ENCODE measurements around the gene NLK.
A peak's percentile ranks its signal among the peaks of the same experiment; 100 is the strongest.
"Not testable (repeated sequence)": the region's sequence is repeated elsewhere in the genome, so short reads cannot be mapped to it uniquely, and the experiment has no call there.

NLK gene

DNA sequence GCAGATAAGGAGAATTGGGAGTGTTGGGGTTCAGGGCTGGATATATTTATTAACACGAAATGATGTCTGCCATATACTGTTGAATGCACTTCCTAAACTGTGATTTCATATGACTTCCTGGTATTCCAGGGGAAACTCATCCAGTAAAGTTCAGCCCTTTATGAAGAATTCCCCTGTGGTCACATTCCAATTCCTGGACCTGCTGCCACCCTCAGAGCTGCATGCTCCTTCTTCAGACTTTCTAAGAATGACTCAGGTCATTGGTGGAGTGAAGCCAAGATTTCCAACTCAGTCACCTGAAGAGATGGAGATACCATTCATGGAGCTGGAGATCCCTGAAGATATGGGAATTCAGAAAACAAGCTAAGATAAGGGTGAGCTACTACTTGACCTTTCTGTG lies 162.3 kb downstream of the NLK start:
- no peak for DNase-seq

DNA sequence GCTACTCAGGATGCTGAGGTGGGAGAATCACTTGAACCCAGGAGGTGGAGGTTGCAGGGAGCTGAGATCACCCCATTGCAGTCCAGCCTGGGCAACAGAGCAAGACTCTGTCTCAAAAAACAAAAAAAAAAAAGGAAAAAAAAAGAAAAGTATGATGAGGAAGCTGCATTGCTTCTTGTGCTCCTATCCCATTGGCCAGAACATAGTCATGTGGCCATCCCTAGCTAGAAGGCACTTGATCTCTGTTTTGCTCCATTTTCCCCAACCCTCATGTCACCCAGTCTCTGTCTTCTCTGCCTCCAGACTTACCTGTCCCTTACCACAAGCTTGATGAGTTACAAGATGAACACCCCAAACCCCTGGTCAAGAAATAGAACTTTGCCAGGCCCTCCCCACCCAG lies 163.8 kb downstream of the NLK start:
- no peak for DNase-seq

DNA sequence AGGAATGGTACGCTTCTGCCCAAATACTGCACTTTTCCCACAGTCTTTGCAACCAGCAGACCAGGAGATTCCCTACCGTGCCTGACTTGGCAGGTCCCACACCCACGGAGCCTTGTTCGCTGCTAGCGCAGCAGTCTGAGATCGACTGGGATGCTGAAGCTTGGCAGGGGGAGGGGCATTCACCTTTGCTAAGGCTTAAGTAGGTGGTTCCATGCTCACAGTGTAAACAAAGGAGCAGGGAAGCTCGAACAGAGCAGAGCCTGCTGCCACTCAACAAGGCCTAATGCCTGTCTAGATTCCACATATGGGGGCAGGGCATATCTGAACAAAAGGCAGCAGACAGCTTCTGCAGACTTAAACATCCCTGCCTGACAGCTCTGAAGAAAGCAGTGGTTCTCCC lies 169.3 kb downstream of the NLK start:
- DNase-seq: no peak

DNA sequence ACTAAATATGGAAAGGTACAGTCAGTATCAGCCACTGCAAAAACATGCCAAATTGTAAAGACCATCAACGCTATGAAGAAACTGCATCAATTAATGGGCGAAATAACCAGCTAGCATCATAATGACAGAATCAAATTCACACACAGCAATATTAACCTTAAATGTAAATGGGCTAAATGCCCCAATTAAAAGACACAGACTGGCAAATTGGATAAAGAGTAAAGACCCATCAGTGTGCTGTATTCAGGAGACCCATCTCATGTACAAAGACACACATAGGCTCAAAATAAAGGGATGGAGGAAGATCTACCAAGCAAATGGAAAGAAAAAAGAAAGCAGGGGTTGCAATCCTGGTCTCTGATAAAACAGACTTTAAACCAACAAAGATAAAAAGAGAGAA lies 171.1 kb downstream of the NLK start:
- not testable (repeated sequence) for DNase-seq

DNA sequence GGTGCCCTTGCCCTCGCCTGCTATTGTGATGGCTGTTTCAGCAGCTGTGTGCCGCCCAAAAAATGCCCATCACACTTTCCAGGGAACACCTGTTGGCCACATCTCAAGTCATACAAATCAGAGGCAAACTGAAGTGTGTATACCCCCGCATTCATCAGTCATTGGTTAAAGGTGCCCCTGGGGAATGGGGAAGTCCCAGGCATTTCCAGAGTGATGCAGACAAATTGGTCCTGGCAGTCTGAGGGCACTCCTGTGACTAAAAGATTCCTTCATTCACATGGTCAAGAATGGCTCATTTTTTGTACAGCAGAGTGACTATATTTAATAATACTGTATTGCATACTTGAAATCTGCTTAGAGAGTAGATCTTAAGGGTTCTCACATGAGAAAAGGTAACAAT lies 173.6 kb downstream of the NLK start:
- no peak for DNase-seq

DNA sequence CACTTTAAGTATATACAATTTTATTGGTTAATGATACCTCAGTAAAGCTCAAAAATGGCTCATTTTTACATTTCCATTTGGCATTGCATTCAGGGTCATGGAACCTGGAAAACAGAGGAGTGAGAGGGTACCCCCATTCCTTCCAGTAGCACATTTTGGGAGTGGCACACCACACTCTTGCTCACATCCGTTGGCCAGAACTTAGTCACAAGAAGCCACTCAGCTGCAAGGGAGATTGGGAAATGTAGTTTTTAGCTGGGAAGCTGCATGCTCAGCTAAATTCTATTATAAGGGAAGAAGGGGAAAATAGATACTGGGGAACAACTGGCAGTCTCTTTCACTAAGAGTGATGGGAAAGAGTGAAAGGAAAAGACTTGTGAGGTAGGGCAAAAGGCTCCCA lies 174.1 kb downstream of the NLK start:
- no peak for DNase-seq

DNA sequence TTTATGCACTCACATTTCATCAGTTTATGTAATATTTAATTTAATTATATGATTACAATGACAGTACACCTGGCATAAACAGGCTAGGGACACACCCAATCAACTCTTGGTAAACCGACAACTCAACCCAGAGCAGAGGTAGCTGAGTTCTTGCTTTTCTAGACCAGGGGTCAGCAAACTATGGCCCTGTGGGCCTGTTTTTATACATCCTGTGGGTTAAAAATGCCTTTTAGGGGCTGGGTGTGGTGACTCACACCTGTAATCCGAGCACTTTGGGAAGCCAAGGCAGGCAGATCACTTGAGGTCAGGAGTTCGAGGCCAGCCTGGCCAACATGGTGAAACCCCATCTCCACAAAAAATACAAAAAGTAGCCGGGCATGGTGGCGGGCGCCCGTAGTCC lies 177.3 kb downstream of the NLK start:
- no peak for DNase-seq

DNA sequence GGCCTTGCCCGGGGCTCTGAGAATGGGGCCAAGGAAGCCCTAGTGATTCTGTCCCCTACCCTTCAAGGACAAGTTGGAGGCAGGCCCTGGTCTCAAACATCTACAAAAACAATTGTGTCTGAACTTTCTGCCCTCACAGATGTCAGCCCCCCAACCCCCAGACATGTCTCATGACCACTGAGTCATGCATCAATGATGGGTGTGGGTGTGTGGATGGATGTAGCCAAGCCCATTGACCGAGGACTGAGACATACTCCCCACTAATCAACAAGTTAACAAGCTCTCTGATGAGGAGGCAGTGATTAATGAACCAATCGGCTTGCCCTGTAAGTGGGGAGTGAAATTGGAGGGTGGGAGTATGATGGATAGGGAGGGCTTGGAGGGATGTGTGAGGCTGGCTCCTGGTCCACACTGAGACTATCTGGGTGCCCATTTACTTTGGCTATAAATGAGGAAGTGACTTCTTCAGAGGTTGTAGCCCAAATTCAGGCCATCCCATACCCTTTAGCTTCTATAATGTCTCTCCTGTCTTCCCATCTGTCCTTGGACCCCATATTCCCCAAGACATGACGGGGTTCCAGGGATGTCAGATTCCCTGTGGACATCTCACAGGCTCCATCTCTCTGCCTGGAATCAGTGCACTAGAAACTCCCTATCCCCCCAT lies 179.4 kb downstream of the NLK start:
- no peak for DNase-seq

DNA sequence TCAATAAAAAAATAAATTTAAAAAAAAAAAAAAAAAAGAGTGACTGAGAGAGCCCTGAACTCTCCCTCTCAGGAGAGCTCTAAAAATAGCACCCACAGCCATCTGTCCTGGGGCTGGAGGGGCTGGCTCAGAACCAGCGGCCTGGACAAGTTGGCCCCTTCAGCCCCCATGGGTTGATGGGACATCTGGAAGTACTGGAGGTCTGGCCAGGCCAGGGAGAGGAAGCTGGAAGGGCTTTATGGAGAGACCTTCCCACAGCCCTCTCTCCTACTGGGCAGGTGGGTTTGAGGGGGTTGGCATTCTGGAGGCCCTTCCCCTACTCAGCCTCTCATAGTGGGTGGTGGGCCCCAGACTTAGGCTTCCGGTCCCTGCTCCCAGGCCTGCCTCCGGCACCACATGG lies 182.8 kb downstream of the NLK start:
- no peak for DNase-seq

DNA sequence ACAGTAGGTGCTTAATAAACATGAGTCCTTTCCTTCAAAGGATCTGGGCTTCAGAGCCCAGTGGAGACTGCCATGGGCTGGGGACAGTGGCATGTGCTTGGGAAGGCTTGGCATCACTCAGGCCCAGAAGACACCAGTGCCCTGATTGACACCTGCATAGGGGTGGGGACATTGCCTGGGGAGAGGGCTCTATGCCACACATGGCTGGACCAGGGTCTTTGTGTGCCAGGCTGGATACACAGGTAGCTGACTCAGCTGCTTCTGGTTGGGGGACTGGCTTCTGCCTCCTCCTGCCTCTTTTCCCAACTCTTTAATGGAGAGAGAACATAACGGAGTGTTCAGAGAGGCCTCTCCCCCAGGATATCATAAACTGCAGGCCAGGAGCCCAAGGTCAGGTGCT lies 183.4 kb downstream of the NLK start:
- DNase-seq: no peak

DNA sequence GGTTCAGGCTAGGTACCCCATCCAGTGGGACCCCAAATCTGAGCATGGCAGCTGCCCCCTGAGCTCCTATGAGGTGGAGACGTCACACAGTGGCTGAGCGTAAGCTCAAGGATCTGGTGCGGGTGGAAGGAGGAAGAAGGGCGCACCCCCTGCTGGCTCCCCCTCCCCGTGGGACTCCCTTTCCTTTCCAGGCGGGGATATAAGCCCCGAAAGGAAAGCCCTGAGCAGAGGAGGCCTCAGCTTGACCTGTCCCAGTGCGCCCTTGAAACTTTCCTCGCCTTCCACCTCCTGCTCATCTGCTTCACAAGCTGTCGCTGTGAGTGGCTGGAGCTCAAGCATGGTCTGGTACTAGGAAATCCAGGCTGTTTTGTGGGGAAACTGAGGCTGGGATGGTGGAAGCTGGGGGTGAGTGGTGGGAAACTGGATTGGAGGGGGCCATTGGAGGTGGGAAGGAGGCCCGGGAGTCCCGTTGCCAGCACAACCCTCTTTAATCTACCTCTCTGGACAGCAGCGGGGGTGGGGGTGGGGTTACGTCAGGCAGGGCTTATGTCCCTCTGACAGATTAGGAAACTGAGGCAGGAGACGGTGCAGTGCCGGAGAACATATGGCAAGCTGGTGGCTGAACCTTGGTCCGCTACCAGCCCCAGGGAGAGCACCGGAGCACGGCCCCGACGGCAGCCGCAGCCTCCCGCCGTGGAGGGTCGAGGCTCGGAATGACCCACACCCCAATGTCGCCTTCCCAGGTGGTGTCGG lies 184.3 kb downstream of the NLK start:
- DNase-seq: no peak

DNA sequence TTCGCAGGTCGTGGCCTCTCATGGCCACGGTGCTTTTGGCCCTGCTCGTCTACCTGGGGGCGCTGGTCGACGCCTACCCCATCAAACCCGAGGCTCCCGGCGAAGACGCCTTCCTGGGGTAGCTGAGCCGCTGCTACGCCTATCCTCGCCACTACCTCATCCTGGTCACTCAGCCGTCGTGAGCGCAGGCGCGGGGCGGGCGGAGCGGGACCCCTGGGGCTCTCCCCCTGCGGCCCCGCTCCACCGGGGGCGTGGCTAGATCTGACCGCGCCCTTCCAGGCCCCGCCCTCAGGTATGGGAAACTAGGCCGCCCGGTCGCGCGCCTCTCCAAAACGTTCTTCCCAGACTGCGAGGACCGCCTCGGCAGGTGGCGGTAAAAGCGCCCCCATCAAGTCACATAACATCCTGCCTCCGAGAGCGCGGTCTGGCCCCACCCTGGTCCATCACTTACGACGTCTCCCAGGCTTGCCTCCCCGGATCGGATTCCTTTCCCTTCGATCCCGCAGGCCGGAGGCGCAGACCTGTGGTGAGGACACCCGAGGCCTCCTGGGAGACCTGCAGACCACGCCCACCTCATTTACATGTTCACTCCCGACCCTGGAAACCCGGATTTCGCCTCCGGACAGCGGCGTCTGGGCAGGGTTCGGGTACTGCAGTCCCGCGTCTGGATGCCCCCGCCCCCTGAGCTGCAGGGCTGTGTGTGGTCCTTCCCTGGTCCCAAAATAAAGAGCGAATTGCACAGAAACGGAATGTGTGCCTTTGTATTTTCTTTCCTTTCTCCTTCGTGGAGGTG lies 185.0 kb downstream of the NLK start:
- DNase-seq: peak; percentile 51

DNA sequence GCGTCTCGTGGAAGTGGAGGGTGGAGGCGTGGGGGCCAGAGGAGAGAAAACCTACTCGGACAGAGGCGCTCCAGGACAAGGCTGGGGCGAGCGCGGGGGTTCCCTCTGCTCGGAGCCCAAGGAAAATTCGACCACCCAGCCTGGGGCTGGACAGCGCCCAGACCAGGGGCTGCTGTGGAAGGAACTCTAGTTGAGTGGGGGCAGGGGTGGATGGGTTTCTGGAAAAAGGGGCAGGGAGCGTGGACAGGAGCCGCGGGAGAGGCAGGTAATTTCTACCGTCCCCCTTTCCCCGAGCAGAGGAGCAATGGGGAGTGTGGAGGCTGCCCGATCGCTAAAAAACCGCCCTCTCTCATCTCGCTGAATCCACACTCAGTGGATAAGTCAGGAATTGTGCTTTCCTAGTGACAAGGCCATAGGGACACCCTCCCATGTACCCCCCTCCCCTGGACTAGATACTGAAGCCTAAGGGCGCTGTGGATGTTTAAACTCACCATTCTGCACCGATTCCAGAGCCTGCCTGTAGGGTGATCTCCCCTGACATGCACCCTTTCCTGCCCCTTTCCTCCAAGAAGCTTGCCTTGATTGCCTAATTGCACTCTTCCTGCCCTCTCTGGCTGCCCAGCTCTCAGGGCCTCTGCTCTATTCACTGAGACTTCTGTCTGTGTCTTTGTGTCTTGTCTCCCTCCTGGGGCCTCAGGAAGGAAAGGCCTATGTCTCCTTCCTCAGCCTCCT lies 185.8 kb downstream of the NLK start:
- DNase-seq: no peak

DNA sequence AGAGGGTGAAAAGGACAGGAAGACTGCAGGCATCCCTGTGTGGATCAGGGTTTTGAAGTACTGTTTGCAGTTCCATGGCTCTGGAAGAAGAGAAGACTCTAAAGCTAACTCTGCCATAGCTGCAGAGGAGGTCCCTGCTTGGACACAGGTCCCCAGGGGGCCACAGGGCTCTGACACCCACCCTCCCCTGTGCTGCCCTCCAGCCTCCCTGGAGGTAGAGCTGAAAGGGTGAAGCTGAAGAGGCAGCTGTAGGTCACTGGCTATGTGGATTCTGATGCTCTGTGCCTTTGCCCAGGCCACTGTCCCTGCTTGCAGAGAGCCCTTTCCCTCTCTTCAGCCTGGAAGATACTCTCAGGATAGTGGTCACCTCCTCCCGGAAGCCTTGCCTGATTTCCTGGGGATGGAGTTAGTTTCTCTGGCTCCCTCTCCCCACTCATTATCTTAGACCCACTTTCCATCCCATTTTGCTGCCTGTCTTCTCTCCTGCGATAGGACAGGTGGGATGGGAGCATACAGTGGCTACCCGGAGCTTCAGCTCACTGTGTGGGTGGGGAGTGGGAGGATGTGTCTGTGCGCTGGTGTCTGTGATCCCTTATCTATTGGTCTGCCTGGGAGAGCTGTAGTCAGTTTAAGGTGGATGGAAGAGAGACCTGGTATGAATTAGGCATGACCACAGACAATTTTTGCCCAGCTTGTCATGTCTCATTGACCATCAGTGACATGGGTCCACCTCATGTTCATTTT lies 186.7 kb downstream of the NLK start:
- no peak for DNase-seq

DNA sequence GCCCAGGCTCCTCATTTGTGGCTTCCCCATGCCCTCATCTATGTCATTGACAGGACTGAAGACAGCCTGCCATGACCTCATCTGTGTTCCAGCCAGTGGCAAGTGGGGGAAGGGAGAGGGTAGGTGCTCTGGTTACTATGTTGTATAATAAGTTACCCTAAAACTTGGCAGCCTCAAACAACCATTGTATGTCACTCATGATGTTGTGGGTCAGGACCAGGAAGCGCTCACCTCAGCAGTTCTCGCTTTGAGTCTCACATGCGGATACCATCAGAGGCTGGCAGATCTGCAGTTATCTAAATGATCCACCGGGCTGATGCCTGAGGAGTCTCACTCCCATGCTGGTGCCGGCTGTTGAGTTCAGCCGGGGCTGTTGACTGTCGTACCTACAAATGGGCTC lies 187.5 kb downstream of the NLK start:
- peak; percentile 42 for DNase-seq

DNA sequence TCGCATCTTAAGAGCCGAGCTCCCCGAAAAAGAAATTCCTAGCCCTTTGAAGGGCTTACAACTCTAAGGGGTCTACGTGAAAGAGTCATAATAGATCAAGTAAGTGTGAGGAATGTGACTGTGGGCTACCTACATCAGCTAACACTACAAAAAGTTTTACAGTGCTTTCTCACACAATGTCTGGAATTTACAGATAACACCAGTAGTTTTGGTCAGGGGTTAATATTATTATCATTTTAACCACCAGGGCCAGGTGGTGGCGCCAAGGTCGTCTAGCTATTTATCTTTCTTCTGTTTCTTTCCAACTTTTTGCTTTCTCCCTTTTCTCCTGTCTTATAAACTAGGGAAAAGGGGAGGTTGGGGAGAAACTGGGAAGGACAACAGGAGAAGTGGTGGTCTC lies 188.1 kb downstream of the NLK start:
- DNase-seq: not testable (repeated sequence)

DNA sequence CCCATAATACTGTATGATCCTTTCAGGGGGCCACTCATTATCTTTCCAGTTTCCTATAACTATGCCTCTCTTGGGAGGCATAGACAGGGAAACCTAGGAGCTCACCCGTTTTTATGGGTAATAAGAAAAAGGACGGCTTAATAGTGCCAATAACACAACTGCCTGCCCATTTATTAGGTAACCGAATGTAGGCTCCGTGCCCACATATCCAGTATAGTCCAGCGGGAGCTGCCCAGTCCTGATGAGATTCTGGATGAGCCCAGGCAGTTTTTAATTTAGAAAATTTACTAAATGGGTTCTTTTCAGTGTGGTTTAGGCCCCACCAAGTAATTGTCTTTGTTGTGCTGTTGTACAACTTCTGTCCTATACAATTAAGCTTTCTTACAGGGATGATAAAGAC lies 189.1 kb downstream of the NLK start:
- DNase-seq: not testable (repeated sequence)

DNA sequence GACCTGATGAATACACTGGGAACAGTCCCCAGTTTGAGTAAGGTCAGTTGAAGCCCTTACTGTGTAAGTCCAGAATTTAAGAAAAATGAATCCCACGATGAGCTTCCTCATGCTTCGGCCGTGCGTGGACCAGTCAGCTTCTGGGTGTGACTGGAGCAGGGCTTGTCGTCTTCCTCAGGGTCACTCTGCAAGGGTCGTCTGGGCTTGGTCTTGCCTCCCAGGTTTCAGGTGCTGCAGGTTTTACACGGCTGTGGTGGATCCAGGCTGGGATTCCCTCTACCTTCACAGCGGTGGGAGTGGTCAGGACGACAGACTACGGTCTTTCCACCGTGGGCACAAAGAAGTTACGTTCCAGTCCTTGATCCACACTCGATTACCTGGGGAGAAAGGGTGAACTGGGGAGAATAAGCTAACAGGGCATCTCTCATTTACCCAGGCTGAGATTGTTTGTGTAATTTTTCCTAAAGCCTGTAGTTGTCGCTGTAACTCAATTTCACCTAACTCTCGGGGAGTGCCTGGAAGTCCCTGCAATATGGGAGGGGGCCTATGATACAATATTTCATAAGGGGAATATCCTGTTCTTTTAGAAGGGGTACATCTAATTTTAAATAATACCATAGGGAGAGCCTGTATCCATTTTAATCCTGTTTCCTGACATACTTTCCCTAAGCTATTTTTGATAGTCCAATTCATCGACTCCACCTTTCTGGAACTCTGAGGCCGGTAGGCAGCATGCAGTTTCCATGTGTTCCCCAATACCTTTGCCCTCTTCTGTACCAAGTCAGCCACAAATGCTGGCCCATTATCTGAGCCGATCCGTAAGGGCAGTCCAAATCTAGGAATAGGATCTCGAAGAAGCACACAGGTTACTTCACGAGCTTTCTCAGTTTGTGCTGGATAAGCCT lies 190.7 kb downstream of the NLK start:
- not testable (repeated sequence) for DNase-seq

DNA sequence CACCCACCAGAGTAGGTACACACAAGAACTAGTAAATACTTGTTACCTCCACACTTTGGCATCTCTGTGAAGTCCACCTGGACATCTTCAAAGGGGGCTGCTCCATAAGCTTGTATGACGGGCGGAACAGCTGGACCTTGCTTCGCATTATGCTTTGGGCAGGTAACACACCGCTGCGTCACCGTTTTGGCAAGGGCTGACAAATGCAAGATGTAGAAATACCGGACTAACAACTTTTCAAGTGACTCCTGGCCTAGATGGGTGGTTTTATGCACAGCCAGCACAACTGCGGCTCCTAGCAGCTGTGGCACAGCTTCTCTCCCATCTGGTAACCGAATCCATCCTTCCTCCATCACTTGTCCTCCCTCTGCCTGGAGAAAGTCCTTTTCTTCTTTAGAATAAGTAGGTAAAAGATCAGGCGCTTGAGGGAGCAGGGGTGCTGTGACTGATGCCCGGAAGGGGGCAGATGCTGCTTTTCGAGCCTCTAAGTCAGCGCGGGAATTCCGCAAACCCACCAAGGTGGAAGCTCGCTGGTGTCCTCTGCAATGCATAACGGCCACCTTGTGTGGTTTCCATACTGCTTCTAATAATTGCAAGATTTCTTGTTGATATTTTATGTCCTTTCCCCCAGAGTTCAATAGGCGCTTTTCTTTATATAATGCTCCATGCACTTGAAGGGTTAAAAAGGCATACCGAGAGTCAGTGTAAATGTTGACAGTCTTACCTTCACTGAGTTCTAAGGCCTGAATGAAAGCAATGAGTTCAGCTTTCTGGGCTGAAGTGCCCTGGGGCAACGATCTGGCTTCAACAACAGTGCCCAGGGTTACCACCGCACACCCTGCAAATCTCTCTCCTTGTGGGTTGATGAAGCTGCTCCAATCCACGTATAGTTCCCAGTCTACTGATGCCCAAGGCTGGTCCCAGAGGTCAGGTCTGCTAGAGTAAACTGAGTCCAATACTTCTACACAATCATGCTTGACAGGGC lies 191.7 kb downstream of the NLK start:
- DNase-seq: not testable (repeated sequence)

DNA sequence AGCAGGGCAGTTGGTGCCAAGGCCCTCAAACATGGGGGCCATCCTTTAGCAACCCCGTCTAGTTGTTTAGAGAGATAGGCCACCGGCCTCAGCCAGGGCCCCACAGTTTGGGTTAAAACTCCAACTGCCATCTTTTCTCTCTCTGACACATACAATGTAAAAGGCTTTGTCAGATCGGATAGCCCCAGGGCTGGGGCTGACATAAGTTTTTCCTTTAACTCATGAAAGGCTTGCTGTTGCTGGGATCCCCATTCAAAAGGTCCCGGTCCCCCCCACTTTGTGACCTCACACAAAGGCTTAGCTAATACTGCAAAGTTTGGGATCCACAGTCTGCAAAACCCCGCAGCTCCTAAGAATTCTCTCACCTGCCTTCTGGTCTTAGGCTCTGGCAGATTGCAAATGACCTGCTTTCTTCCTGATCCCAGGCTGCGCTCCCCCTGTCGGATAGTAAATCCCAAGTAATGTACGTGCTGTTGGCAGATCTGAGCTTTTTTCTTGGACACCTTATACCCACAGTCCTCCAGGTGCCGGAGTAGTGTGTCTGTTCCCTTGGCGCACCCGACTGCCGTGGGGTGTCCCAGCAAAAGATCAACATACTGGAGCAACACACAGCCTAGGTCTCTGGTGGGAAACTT lies 192.7 kb downstream of the NLK start:
- DNase-seq: not testable (repeated sequence)
